GM12874 (cell line): ENCODE data around the gene RELT.

ENCODE experiments used
- CTCF ChIP-seq: IDR thresholded peaks from 2 replicates; pipeline ENCODE4 v1.5.1; 2011; ENCODE audit warnings: low read depth, mild to moderate bottlenecking, control low read depth, low read length, moderate library complexity; ENCODE audit not compliant: insufficient read depth

Gene RELT

GRCh38 chr11:73399636-73400035 is 23.4 kb downstream of the RELT start:
- no peak for TF ChIP-seq CTCF

GRCh38 chr11:73400293-73400692 is 24.1 kb downstream of the RELT start:
- TF ChIP-seq CTCF = no peak

GRCh38 chr11:73401217-73401923 is 25.2 kb downstream of the RELT start:
- no peak for TF ChIP-seq CTCF

- no peak for TF ChIP-seq CTCF
These were observed 26.0 kb downstream of the RELT start for GRCh38 chr11:73401924-73402833.

- peak; percentile 31; the same call in 1 of the 2 replicates for TF ChIP-seq CTCF
These were observed 26.6 kb downstream of the RELT start for GRCh38 chr11:73402834-73403185.

GRCh38 chr11:73403541-73403940 is 27.3 kb downstream of the RELT start:
- TF ChIP-seq CTCF = no peak

GRCh38 chr11:73404048-73404447 is 27.8 kb downstream of the RELT start:
- TF ChIP-seq CTCF = no peak
